H1 (cell line): ENCODE results near the gene CYTL1.
A peak's percentile ranks its signal among the peaks of the same experiment; 100 is the strongest.

Source experiments
- ATF2 ChIP-seq: IDR thresholded peaks from 2 replicates; pipeline ENCODE4 v1.6.1; 2012; ENCODE audit warnings: low read length, inconsistent platforms
- BRCA1 ChIP-seq: IDR thresholded peaks from 2 replicates; pipeline ENCODE4 v1.6.1; 2012; ENCODE audit warnings: low read depth, low read length, improper control_type of control experiment
- CREB1 ChIP-seq: IDR thresholded peaks from 2 replicates; pipeline ENCODE4 v1.6.1; 2012; ENCODE audit warnings: inconsistent platforms
- CTCF ChIP-seq, 3 experiments: IDR thresholded peaks; 1 replicate in 2 of 3; 2 replicates in 1 of 3; pipeline versions ENCODE4 v1.5.1 to v1.6.1; 2011; ENCODE audit warnings: low read length in 3 of 3, mild to moderate bottlenecking in 3 of 3, inconsistent platforms in 2 of 3, low read depth in 1 of 3, moderate library complexity in 1 of 3; ENCODE audit not compliant: insufficient read depth in 1 of 3; ENCODE audit errors: control extremely low read depth in 1 of 3
- EGR1 ChIP-seq: IDR thresholded peaks from 2 replicates; pipeline ENCODE4 v1.6.1; 2011; ENCODE audit warnings: low read depth, low read length, borderline replicate concordance
- EZH2 ChIP-seq: fragments of 200-600 bp; sonication (generic); IDR thresholded peaks from 2 replicates; pipeline ENCODE4 v1.7.1; 2012; ENCODE audit warnings: low read depth, mild to moderate bottlenecking, moderate library complexity, low read length, inconsistent platforms; ENCODE audit not compliant: severe bottlenecking
- JUND ChIP-seq: IDR thresholded peaks from 2 replicates; pipeline ENCODE4 v1.6.1; 2011; ENCODE audit warnings: mild to moderate bottlenecking, improper control_type of control experiment, low read length
- POLR2A ChIP-seq, 2 experiments: IDR thresholded peaks; 1 replicate in 1 of 2; 2 replicates in 1 of 2; pipeline ENCODE4 v1.6.1; 2011; ENCODE audit warnings: low read depth in 2 of 2, low read length in 2 of 2, mild to moderate bottlenecking in 2 of 2; ENCODE audit errors: control extremely low read depth in 1 of 2
- TAF1 ChIP-seq: IDR thresholded peaks from 2 replicates; pipeline ENCODE4 v1.6.1; 2011; ENCODE audit warnings: mild to moderate bottlenecking, low read depth, low read length

GRCh38 chr4:5052204-5052702 is 33.0 kb upstream of the CYTL1 start:
- no peak for TF ChIP-seq ATF2
- no peak for TF ChIP-seq CTCF (IDR thresholded peaks at IDR 0.05; ENCODE audit: control extremely low read depth in 1 of 3, insufficient read depth in 1 of 3, low read depth in 1 of 3, low read length in 3 of 3)
- TF ChIP-seq POLR2A (IDR thresholded peaks at IDR 0.05; ENCODE audit: control extremely low read depth in 1 of 2, low read depth in 2 of 2, low read length in 2 of 2), result no peak
- no peak for TF ChIP-seq CREB1
- TF ChIP-seq EGR1, result no peak
- TF ChIP-seq EZH2, result peak; percentile 66
- no peak for TF ChIP-seq BRCA1
- no peak for TF ChIP-seq JUND
- no peak for TF ChIP-seq TAF1
